Measurements from ENCODE around the gene TEAD4. TPM values are rescaled to one million over a fixed set of nuclear protein-coding genes. Genes with fewer than 3 reads are reported as not detected.

Gene TEAD4
- total RNA-seq, 4 donors from 2014 or later = 3.7 to 13.4 (median 5.4) TPM

DNA sequence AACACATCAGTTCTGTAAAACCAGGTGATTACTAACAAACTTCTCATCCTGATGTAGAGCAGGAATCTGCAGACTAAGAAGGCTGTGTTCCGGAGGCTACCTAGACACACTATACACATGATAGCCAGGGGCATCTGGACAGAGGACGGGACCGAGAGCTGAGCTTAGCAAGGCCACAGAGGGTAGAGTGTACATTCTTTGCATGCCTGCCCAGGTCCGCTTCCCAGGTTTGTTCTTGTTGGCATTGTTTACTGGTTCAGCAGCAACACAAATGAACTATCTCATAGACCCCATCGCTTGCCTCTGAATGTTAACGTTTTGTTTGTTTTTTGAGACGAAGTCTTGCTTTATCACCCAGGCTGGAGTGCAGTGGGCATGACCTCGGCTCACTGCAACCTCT is 17.7 kb upstream of the TEAD4 start:
- TF ChIP-seq CTCF (IDR thresholded peaks at IDR 0.05; ENCODE audit: low read depth) = no peak

- TF ChIP-seq CTCF (IDR thresholded peaks at IDR 0.05; ENCODE audit: low read depth) = no peak
Measured at GRCh38 chr12:2944401-2945047, 14.7 kb upstream of the TEAD4 start.

DNA sequence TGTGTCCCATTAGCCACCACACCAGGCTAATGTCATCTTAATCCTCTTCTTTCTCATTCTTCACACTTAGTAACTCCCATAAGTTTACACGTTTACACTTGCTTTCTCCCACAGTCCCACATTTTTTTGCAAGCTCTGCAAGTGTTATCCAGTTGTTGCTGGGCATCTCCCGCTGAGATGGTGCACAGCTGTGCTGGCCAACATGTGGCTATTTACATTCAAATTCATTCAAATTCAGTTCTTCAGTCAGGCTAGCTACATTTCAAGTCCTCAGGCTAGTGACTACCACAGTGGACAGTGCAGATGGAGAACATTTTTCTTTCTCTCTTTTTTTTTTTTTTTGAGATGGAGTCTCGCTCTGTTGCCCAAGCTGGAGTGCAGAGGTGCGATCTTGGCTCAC is 9.8 kb upstream of the TEAD4 start:
- no peak for TF ChIP-seq CTCF (IDR thresholded peaks at IDR 0.05; ENCODE audit: low read depth)

- TF ChIP-seq CTCF (IDR thresholded peaks at IDR 0.05; ENCODE audit: low read depth) = no peak
Measured at GRCh38 chr12:2955888-2956287, 3.3 kb upstream of the TEAD4 start.

DNA sequence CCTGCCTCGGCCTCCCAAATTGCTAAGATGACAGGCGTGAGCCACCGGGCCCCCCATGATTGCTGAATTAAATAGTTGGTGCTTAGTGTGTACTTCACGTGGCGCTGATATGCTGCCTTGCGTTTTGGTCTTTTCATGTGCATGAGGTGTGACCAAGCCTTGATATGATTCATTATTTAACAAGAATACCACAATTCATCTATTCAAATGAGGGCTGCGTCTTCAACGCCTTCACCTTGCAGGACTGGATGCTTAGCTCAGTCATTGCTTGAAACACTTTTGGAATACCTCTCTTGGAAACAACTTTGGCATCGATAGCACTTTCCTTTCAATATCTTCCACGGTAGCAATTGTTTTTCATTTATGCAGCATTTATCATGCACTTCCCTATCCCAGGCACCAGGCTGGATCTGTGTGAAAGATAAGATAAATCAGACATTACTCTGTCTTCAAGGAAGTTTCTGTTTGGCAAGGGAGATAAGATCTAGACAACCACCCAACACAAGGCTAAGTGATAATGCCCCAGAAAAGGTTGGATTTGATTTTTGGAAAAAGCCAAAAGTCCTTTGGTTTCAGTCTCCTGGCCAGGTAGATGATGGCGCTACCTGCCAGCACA is 1.3 kb upstream of the TEAD4 start:
- TF ChIP-seq CTCF (IDR thresholded peaks at IDR 0.05; ENCODE audit: low read depth) = no peak

- TF ChIP-seq CTCF (IDR thresholded peaks at IDR 0.05; ENCODE audit: low read depth) = no peak
Measured at GRCh38 chr12:2958432-2959191, 585 bp upstream of the TEAD4 start.

Measured in subcutaneous adipose tissue (tissue), 4 donors.